Stimulated activated CD8-positive, alpha-beta memory T cell treated with anti-CD3 and anti-CD28 coated beads, Interleukin-15, amount 100 ng/mL, for 4 hours (primary cell): ENCODE measurements around the gene FRMD3.
"Not testable (repeated sequence)": the region's sequence is repeated elsewhere in the genome, so short reads cannot be mapped to it uniquely, and the experiment has no call there.

Source experiments
- DNase-seq, 2 donors: peaks; one replicate each; pipeline ENCODE4 v3.0.0-alpha.2; 2020; ENCODE audit warnings: low read depth in 2 of 2

Gene FRMD3

GRCh38 chr9:83388346-83388745 is 149.9 kb downstream of the FRMD3 start:
- DNase-seq, result no peak

- no peak for DNase-seq
Observed at GRCh38 chr9:83387401-83388185, 150.6 kb downstream of the FRMD3 start.

GRCh38 chr9:83385317-83385716 is 152.9 kb downstream of the FRMD3 start:
- no peak for DNase-seq

- DNase-seq, result no peak
Observed at GRCh38 chr9:83384214-83384613, 154.0 kb downstream of the FRMD3 start.

- DNase-seq, result no peak
Observed at GRCh38 chr9:83383034-83383433, 155.2 kb downstream of the FRMD3 start.

GRCh38 chr9:83382421-83382820 is 155.8 kb downstream of the FRMD3 start:
- DNase-seq, result no peak

GRCh38 chr9:83379045-83379444 is 159.2 kb downstream of the FRMD3 start:
- no peak for DNase-seq

GRCh38 chr9:83372957-83373356 is 165.2 kb downstream of the FRMD3 start:
- DNase-seq, result no peak

- DNase-seq, result no peak
Observed at GRCh38 chr9:83367326-83367725, 170.9 kb downstream of the FRMD3 start.

- no peak for DNase-seq
Observed at GRCh38 chr9:83362341-83362995, 175.7 kb downstream of the FRMD3 start.

GRCh38 chr9:83359039-83359438 is 179.2 kb downstream of the FRMD3 start:
- no peak for DNase-seq

- DNase-seq, result not testable (repeated sequence)
Observed at GRCh38 chr9:83358493-83358892, 179.7 kb downstream of the FRMD3 start.

GRCh38 chr9:83355729-83356151 is 182.5 kb downstream of the FRMD3 start:
- no peak for DNase-seq

GRCh38 chr9:83355024-83355444 is 183.2 kb downstream of the FRMD3 start:
- DNase-seq, result no peak

- DNase-seq, result no peak
Observed at GRCh38 chr9:83349031-83349430, 189.2 kb downstream of the FRMD3 start.

- DNase-seq, result no peak
Observed at GRCh38 chr9:83346655-83347420, 191.4 kb downstream of the FRMD3 start.

GRCh38 chr9:83343366-83343999 is 194.7 kb downstream of the FRMD3 start:
- no peak for DNase-seq

GRCh38 chr9:83342731-83343130 is 195.5 kb downstream of the FRMD3 start:
- no peak for DNase-seq

- DNase-seq, result no peak
Observed at GRCh38 chr9:83342006-83342405, 196.2 kb downstream of the FRMD3 start.

- DNase-seq, result no peak
Observed at GRCh38 chr9:83340451-83340850, 197.8 kb downstream of the FRMD3 start.

GRCh38 chr9:83339435-83339834 is 198.8 kb downstream of the FRMD3 start:
- no peak for DNase-seq

GRCh38 chr9:83336706-83337105 is 201.5 kb downstream of the FRMD3 start:
- no peak for DNase-seq
